ENCODE measurements around the gene C6.

- TF ChIP-seq POLR2A (IDR thresholded peaks at IDR 0.05): no peak
- TF ChIP-seq CTCF (IDR thresholded peaks at IDR 0.05): no peak
Observed at GRCh38 chr5:41211417-41211816, 1.9 kb downstream of the C6 start.

Data from adrenal gland (tissue), 5 donors.